ENCODE data around the gene KIF6.

- TF ChIP-seq CTCF (IDR thresholded peaks at IDR 0.05) (no peak), EHF (CRISPR knock-in tag; IDR thresholded peaks at IDR 0.05) (no peak), ATOH8 (CRISPR knock-in tag; IDR thresholded peaks at IDR 0.05; ENCODE audit: low read depth) (no peak), KDM1A (IDR thresholded peaks at IDR 0.05; ENCODE audit: low read depth) (no peak), SREBF2 (IDR thresholded peaks at IDR 0.05) (no peak), POLR2A (IDR thresholded peaks at IDR 0.05; ENCODE audit: low read length) (no peak), SMC3 (IDR thresholded peaks at IDR 0.05) (no peak), ZC3H11A (IDR thresholded peaks at IDR 0.05) (no peak), E2F6 (IDR thresholded peaks at IDR 0.05; ENCODE audit: borderline replicate concordance, low read depth) (no peak)
Measured at GRCh38 chr6:39341937-39342336, 383.3 kb downstream of the KIF6 start.

Data from A549 (cell line).